HS-27A (cell line): ENCODE results near the gene NOL6.
"Not testable (repeated sequence)": the region's sequence is repeated elsewhere in the genome, so short reads cannot be mapped to it uniquely, and the experiment has no call there.

ENCODE experiments used
- DNase-seq: peaks from one replicate; pipeline ENCODE4 v3.0.0-alpha.2; 2012; ENCODE audit warnings: low read depth, missing footprints

NOL6 gene

GRCh38 chr9:33471361-33471760 lies 2.4 kb downstream of the NOL6 start:
- DNase-seq, result no peak

- DNase-seq, result no peak
Measured at GRCh38 chr9:33469891-33470290, 3.8 kb downstream of the NOL6 start.

GRCh38 chr9:33468797-33469621 lies 4.7 kb downstream of the NOL6 start:
- DNase-seq, result no peak

- no peak for DNase-seq
Measured at GRCh38 chr9:33468215-33468730, 5.5 kb downstream of the NOL6 start.

- DNase-seq, result no peak
Measured at GRCh38 chr9:33467526-33467925, 6.2 kb downstream of the NOL6 start.

- DNase-seq, result no peak
Measured at GRCh38 chr9:33466565-33467495, 6.9 kb downstream of the NOL6 start.

GRCh38 chr9:33465596-33466564 lies 7.8 kb downstream of the NOL6 start:
- no peak for DNase-seq

- DNase-seq, result no peak
Measured at GRCh38 chr9:33465096-33465495, 8.6 kb downstream of the NOL6 start.

- no peak for DNase-seq
Measured at GRCh38 chr9:33464045-33464636, 9.6 kb downstream of the NOL6 start.

- no peak for DNase-seq
Measured at GRCh38 chr9:33463151-33463550, 10.6 kb downstream of the NOL6 start.

- no peak for DNase-seq
Measured at GRCh38 chr9:33461492-33461891, 12.2 kb downstream of the NOL6 start.

- DNase-seq, result no peak
Measured at GRCh38 chr9:33460854-33461253, 12.9 kb downstream of the NOL6 start.

- DNase-seq, result no peak
Measured at GRCh38 chr9:33459115-33459514, 14.6 kb downstream of the NOL6 start.

- DNase-seq, result no peak
Measured at GRCh38 chr9:33458444-33458843, 15.3 kb downstream of the NOL6 start.

GRCh38 chr9:33455945-33456344 lies 17.8 kb downstream of the NOL6 start:
- DNase-seq, result no peak

- not testable (repeated sequence) for DNase-seq
Measured at GRCh38 chr9:33455456-33455855, 18.3 kb downstream of the NOL6 start.

- DNase-seq, result not testable (repeated sequence)
Measured at GRCh38 chr9:33454661-33455026, 19.1 kb downstream of the NOL6 start.

- DNase-seq, result no peak
Measured at GRCh38 chr9:33453999-33454660, 19.6 kb downstream of the NOL6 start.

- no peak for DNase-seq
Measured at GRCh38 chr9:33453286-33453860, 20.4 kb downstream of the NOL6 start.

- DNase-seq, result peak; percentile 83
Measured at GRCh38 chr9:33452828-33453271, 20.9 kb downstream of the NOL6 start.
